Measurements from ENCODE around the gene PCCA. TPM values are rescaled to one million over a fixed set of nuclear protein-coding genes. Genes with fewer than 3 reads are reported as not detected.

Gene PCCA
- total and polyA plus RNA-seq, 2 of the 13 experiments (the other 11 are each of a cell fraction or from before 2014, with no cell fraction given) = 15.0 to 32.2 TPM

GRCh38 chr13:100508455-100508854, 419.6 kb downstream of the PCCA start:
- Histone ChIP-seq H3K9ac (ENCODE audit: insufficient read depth, low read depth, low read length) (no peak overlapping the region), H3K27me3 (ENCODE audit: control insufficient read depth in 1 of 2, insufficient read depth in 2 of 2, low read length in 2 of 2) (no peaks in the 10 kb centered on the region), H3K27ac (ENCODE audit: extremely low read length, insufficient read depth, low read length) (no peak overlapping the region), H3K36me3 (replicated peaks in 1 of 2; ENCODE audit: control insufficient read depth in 1 of 2, insufficient read depth in 2 of 2, low read length in 2 of 2) (no peaks in the 10 kb centered on the region), H4K20me1 (ENCODE audit: insufficient read depth, low read length) (no peaks in the 10 kb centered on the region), H3K4me2 (ENCODE audit: low read depth, low read length) (no peak overlapping the region), H3K79me2 (ENCODE audit: insufficient read depth, low read length) (no peaks in the 10 kb centered on the region), H3K4me3 (replicated peaks in 1 of 3; ENCODE audit: insufficient read depth in 1 of 3, low read depth in 2 of 3, low read length in 3 of 3) (no peak overlapping the region), H2AFZ (ENCODE audit: low read length) (no peak overlapping the region), H3K9me3 (ENCODE audit: low read length) (no peaks in the 10 kb centered on the region), H3K4me1 (ENCODE audit: insufficient read depth, low read length) (no peaks in the 10 kb centered on the region)
- ATAC-seq (no peak), DNase-seq (ENCODE audit: low spot score) (no peak), FAIRE-seq (no peak)
- TF ChIP-seq MIER3 (CRISPR knock-in tag; IDR thresholded peaks at IDR 0.05; ENCODE audit: borderline replicate concordance) = no peak
- no peak for TF ChIP-seq ZSCAN25 (CRISPR knock-in tag; IDR thresholded peaks at IDR 0.05)
- TF ChIP-seq ZNF235 (CRISPR knock-in tag; IDR thresholded peaks at IDR 0.05; ENCODE audit: borderline replicate concordance) = no peak
- no peak for TF ChIP-seq ZNF644 (CRISPR knock-in tag; IDR thresholded peaks at IDR 0.05; ENCODE audit: low read depth)
- TF ChIP-seq MEF2D (CRISPR knock-in tag; IDR thresholded peaks at IDR 0.05) = no peak
- no peak for TF ChIP-seq ZNF407 (CRISPR knock-in tag; IDR thresholded peaks at IDR 0.05; ENCODE audit: not compliant biosample characterization)
- no peak for TF ChIP-seq ZNF788 (CRISPR knock-in tag; IDR thresholded peaks at IDR 0.05; ENCODE audit: borderline replicate concordance)
- TF ChIP-seq SP5 (CRISPR knock-in tag; IDR thresholded peaks at IDR 0.05; ENCODE audit: borderline replicate concordance, low read depth) = no peak
- TF ChIP-seq ZNF547 (CRISPR knock-in tag; IDR thresholded peaks at IDR 0.05) = no peak
- TF ChIP-seq ZNF790 (CRISPR knock-in tag; IDR thresholded peaks at IDR 0.05; ENCODE audit: borderline replicate concordance) = no peak
- TF ChIP-seq ZNF619 (CRISPR knock-in tag; IDR thresholded peaks at IDR 0.05) = no peak
- no peak for TF ChIP-seq WIZ (CRISPR knock-in tag; IDR thresholded peaks at IDR 0.05)
- no peak for TF ChIP-seq ZSCAN29 (CRISPR knock-in tag; conservative IDR thresholded peaks at IDR 0.05)
- TF ChIP-seq MLXIP (CRISPR knock-in tag; IDR thresholded peaks at IDR 0.05; ENCODE audit: borderline replicate concordance) = no peak
- in situ Hi-C loops (cut with HindIII; ENCODE audit: extremely low pct_ligation_motif_present, low pct_unique_long_range_greater_than_20kb) = no loop called here
- POLR2A ChIA-PET = no interaction called here
- WGBS (ENCODE audit: low lambda C conversion rate) = 95% methylated on average over 6 of the region's 6 CpGs
- no TSS peak for BruUV-seq (replicated peaks)
- intact Hi-C loops (cut with micrococcal nuclease; ENCODE audit: unreplicated experiment) = no loop called here
- CTCF ChIA-PET (ENCODE audit: low intra/inter-chr PET ratio, low total read pairs) = no interaction called here
